ENCODE results near the gene ARL15.

DNA sequence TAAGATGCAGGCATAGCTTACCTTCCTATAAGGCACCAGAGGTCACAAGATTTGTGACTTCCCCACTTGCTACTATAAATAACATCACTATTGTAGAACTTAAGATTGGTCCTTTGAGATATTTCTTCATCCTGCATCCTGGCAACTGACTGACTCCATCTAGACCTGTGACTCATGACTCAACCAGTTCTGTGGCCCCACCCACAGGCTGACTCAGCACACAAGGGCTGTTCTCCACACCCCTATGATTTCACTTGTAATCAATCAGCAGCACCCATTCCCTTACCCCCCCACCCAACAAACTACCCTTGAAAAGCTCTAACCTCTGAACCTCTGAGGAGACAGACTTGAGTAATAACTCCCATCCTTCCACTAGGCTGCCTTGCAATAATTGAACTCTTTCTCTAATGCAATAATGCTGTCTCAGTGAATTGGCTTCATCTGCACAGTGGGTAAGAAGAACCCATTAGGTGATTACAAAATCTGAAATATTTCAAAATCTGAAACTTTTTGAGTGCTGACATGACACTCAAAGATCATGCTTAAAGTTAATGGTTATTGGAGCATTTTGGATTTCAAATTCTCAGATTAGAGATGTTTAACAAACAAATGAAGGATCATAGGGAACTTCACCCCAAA, 296.7 kb downstream of the ARL15 start:
- TF ChIP-seq CTCF (conservative IDR thresholded peaks at IDR 0.05; ENCODE audit: low read depth, low read length): no peak
- TF ChIP-seq RAD21 (IDR thresholded peaks at IDR 0.05; ENCODE audit: low read length): no peak
- TF ChIP-seq FOS (IDR thresholded peaks at IDR 0.05; ENCODE audit: low read depth, low read length): peak; percentile 68; the same call in 1 of the 2 replicates
- TF ChIP-seq POLR2A (IDR thresholded peaks at IDR 0.05; ENCODE audit: low read depth, low read length): no peak
- TF ChIP-seq MAFK (IDR thresholded peaks at IDR 0.05; ENCODE audit: low read depth, low read length): peak; percentile 74
- no peak for TF ChIP-seq MAZ (IDR thresholded peaks at IDR 0.05; ENCODE audit: borderline replicate concordance, low read depth, low read length)
- no peak; the same call in 1 of the 2 replicates for TF ChIP-seq NFE2L2 (IDR thresholded peaks at IDR 0.05; ENCODE audit: low read depth, low read length)
- no peak for TF ChIP-seq RFX5 (IDR thresholded peaks at IDR 0.05; ENCODE audit: low read depth, low read length)
- TF ChIP-seq MXI1 (IDR thresholded peaks at IDR 0.05; ENCODE audit: borderline replicate concordance, low read depth, low read length): no peak
- TF ChIP-seq SMC3 (IDR thresholded peaks at IDR 0.05; ENCODE audit: low read depth, low read length): no peak
- no peak for TF ChIP-seq BHLHE40 (IDR thresholded peaks at IDR 0.05; ENCODE audit: low read depth, low read length)
